Activated CD8-positive, alpha-beta memory T cell treated with anti-CD3 and anti-CD28 coated beads, Interleukin-2, amount 50 U/mL, for 24 hours (primary cell): ENCODE measurements around the gene FOXF2.

ENCODE experiments used
- DNase-seq: peaks from one replicate; pipeline ENCODE4 v3.0.0-alpha.2; 2020; ENCODE audit errors: extremely low read depth

Gene FOXF2

DNA sequence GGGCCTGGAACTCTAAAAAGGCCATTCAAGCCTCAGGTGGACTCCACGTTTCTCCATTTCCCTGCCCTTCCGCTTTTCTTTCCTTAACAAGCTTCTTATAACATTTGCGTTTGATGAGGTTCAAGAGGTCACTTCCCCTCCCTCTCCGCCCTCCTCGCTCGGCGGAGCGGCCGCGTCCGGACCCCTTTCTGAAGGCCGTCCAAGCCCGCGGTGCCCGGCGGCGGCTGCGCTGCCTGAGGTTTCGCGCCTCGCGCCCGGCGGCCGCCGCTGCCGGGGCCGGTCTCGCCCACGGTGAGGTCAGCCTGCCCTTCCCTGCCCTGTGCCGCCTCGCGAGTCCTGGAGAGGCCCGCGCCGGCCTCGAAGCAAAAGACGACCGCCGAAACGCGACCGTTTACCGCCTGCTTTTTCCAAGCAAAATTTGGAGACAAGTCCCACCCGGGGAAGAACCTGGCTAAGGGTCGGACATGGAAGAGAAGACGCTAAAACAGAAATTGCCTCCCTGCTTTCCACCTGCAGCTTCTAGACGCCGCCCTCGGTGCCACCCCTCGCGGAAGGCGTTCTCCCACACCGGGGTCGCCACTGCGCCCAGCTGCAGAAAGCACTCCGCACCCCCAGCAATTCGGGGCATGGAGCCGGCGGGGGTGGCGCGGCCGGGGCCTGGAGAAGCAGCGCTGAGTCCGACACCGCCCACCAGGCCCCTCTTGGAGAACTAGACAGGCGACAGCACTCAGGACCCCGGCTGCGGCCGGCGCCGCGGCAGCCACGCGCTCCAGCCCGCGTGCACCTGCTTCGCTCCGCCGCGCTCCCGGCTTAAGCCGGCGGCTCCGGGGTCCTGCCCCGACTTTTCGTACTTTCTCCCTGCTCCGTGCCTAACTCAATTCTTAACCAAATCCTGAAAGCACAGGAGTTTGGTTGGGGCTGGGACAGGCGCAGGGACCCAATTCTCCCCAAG lies 11.0 kb upstream of the FOXF2 start:
- no peak for DNase-seq

DNA sequence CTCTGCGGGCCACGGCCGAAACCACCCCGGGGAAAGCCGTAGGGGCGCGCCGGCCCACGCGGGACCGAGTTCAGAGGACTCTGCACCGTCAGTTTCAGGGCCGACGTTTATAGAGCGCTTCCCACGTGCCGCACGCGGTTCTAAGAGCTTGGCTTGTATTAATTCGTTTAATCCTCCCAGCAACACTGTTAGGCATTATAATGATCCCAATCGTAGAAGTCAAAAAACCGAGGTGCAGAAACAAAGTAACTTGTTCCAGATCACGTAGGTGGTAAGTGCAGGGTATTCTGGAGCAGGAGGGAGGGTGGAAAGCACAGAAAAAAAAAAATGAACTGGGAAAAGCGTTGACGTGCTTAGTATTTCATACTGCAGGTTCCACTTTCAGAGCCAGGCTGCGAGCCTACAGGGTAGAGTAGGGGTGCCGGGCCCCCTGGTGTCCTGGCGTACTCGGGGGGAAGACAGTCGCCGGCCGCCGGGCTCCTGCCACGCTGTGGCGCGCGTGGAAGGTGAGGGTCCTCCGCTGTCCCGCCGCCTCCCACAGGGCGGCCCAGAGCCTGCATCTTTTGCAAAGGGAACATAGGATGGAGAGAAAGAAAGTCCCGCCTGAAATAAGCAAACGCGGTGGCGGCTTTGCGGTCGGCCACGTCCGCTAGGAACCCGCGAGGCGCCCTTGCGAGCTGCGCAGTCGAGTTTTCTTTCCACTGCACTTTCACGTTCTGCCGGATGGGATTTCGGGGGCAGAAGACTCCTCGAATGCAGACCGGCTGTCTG lies 10.2 kb upstream of the FOXF2 start:
- no peak for DNase-seq

- DNase-seq = no peak
These were observed 9.6 kb upstream of the FOXF2 start for GRCh38 chr6:1379788-1380147.

DNA sequence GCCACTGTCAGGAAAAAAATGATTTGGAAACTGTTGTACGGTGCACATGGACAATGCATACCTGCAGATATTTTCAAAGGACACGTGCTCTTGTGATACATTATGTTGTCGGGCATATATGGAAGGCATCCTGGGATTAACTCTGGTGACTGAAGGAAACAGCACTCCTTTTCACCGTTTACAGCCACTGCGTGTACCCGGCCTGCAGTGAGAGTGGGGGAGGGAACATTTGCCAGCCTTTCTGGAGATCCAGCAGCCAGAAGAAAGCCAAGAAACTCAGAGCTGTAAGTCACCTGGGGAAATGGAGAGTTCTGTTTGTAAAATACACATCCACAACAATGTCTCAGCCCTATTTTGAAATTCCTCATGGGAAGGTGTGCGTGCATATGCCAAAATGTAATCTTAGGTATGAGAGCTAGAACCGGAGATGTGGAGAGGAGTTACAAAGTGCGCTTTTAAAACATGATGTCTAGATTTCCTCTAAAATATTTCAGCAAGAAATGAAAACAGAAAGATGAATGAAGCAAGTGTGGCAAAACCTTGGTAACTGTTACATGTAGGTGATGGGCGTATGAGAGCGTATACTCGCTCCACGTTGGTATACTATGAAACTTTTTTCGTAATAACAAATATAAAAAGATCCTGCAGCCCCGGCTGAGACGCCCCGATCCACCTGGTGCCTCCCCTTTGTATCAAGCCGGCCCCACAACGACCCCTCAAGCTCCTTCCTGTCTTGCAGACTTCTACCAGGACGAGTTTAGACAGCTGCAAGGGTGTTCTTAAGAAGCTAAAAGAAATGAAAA lies 8.6 kb upstream of the FOXF2 start:
- no peak for DNase-seq

DNA sequence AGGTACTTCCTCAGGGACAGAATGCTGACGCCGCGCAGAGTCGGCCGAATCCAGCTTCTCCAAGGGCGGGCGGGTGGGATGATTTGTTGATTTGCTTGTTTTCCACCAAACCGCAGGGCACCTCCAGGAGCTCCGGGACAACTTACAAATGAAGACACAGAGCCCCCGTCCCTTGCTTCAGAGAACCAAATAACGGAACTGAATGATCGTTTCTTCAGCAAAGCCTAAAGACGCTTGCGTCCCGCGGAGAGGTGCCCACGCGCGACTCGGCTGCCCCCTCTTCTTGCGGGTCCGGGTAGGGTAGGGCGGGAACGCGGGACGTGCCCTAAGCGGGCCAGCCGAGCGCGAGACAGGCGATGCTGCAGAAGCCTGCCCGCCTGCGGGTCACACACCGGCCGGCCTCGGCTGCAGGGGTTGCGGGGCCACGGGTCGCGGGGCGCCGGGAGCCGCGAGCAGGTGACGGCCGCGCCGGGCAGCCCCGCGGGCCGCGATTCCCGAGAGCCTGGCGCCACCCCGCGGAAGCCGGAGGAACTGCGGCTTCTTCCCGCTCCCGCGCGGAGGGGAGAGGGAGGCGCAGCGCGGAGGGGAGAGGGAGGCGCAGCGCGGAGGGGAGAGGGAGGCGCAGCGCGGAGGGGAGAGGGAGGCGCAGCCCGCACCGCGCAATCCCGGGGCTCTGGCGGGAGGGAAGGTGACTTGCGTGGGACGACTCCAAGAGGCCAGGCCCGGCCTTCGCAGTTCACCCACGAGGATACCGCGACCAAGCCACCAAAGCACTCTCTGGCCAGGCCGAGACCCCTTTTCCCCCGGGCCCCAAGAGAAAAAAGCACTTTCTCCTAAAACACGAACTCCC lies 7.7 kb upstream of the FOXF2 start:
- DNase-seq = peak; percentile 14

- no peak for DNase-seq
These were observed 7.0 kb upstream of the FOXF2 start for GRCh38 chr6:1382331-1382882.

GRCh38 chr6:1382883-1383728 lies 6.3 kb upstream of the FOXF2 start:
- no peak for DNase-seq

- DNase-seq = no peak
These were observed 5.4 kb upstream of the FOXF2 start for GRCh38 chr6:1383729-1384548.

DNA sequence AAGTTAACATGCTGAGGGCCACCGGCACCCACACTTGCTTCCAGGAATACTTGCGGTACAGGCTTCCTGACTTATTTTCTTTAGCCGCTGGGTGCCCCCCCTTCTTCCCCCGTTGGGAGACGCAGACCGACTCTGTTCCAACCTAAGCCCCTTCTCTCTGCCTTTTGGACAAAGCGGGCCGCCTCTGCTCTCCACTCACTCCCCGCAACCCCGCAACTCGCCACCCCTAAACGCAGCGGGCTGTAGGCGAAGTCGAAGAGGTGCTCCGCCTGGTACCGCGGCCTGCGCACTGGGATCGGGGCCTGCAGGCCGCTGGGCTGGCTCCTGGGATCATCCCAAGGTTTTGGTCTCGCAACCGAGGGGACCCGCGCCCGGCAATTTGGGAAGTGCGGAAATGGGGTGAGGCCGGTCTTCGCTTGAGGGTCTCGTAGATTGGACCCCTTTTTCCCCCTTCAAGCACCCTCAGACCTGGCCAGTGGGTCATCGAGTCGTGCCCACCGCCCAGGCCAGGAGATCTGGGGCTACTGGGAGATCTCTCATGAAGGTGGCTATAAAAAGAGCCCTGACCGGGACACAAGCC lies 4.7 kb upstream of the FOXF2 start:
- DNase-seq = no peak

- DNase-seq = no peak
These were observed 4.0 kb upstream of the FOXF2 start for GRCh38 chr6:1385129-1386037.

DNA sequence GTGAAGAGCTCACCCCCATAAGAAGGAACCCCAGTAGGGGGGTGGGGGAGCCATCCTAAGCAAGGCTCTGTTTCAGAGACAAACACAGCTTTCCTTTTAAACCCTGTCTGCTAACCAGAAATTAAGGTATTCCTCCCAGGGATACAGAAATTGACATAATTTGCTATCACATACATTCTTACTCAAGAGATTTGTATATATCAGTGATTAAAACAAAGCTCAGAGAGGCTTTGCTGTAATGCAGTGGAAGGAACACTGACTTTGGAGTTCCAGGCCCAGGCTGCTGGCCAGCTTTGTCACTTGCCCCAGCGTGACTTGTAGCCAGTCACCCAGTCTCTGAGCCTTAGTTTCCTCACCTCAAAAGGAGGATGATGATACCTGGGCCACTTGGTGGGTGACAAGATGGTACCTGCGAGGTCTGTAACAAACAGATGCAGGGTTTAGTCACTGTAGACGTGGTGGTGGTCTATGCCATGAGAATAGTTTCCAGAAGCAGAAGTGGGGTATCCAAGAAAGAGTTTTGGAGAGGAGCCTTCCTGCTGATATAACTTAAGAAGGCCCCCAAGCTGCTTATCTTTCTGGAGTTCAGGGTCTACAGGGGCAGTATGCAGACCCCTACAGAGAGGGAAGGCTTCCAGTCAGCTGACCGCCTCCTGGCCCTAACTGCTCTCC lies 3.2 kb upstream of the FOXF2 start:
- DNase-seq = no peak

DNA sequence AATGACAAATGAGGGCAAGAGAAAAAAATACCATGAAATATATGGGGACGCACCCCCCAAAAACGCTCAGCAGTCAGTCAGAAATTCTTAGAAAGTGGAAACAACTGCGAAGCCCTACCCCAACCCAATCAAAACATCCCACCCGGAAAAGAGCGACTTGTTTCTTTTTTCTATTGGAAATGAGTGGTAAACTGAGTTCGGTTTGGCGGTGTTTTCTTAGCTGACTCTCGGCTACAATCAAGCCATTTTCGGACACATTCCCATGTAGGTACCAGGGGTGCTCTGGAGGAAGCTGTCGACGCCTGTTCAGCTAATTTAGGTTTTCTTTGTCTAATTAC lies 1.9 kb upstream of the FOXF2 start:
- no peak for DNase-seq

DNA sequence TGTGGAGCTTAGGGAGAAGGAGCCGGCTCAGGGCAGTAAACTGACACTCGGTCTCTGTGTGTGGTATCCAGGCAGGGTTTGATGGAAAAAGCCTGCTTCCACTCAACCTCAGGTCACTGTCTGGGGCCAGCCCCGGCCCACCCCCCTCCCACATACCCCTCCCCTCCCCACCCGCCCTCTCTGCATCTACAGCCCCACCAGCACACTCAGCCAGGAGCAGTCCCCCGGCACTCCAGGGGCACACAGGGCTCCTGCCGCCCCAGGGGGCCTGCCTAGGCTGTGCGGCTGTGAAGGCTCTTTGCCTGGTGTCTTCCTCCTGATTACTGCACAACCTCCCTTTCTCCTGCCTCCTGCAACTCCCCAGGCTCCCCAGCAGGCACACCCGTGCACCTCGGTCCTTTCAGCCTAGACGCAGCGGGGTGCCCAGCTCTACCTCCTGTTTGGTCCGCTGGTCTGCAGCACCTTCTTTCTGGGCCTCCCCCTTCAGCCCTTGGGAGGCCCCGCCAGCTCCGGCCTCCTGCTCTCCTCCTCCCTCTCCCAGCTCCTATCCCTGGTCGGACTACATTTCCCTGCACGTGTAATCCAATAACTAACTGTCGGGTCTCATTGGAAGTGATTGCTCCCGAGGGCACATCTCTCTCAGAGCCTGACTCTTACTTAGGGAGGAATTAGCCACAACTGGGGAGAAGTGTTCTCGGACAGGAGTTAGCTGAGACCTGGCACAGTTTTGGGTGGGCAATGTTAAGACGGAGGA lies 1.3 kb upstream of the FOXF2 start:
- DNase-seq = no peak

DNA sequence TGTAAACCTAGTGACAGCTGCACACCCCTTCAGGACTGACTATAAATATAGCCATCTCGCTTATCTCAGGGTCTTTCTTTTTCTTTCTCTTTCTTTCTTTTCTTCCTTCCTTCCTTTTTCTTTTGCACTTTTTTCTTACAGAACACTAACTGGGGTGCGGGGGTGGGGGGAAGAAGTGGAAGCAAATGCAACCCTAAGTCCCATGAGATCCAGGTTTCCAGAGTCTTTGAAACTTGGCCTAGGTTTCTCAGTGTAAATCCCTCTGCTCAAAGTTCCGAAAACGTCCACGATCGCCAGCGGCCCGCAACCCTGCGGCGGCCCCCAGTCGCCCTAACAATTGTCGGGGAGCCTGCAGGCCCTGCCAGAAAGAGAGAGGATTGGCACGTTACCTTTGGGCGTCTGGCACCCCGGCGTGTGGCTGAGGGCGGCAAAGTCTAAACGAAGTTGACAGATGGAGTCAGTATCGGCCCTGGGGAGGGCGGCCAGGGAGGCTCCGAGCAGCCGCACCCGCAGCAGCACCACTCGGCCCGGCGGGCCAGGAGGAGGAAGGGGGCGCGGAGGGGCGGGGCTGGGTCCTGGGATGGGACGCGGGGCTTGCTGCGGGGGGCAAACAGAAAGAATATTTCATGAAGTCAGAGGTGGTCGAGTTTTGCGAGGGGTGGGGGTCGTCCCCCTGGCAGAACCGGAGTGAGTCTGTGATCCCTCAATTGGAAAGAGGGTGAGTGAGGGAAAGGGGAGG lies 577 bp upstream of the FOXF2 start:
- no peak for DNase-seq

- DNase-seq = no peak
These were observed 963 bp downstream of the FOXF2 start for GRCh38 chr6:1390133-1390945.
